ENCODE results near the gene DNAJB13.

- no peak for TF ChIP-seq CTCF (IDR thresholded peaks at IDR 0.05)
- TF ChIP-seq POLR2A (IDR thresholded peaks at IDR 0.05): no peak
Measured at GRCh38 chr11:73921180-73921579, 29.6 kb upstream of the DNAJB13 start.

Data from thyroid gland (tissue), 4 donors.